Activated gamma-delta T cell (primary cell): ENCODE results near the gene PTPRN2.

Experiments
- DNase-seq: peaks from one replicate; lab custom pipeline; 2025; lab: John Stamatoyannopoulos, UW

The PTPRN2 gene

GRCh38 chr7:158602905-158603772 is 15.5 kb upstream of the PTPRN2 start:
- DNase-seq = no peak

GRCh38 chr7:158602041-158602440 is 14.4 kb upstream of the PTPRN2 start:
- DNase-seq = no peak

DNA sequence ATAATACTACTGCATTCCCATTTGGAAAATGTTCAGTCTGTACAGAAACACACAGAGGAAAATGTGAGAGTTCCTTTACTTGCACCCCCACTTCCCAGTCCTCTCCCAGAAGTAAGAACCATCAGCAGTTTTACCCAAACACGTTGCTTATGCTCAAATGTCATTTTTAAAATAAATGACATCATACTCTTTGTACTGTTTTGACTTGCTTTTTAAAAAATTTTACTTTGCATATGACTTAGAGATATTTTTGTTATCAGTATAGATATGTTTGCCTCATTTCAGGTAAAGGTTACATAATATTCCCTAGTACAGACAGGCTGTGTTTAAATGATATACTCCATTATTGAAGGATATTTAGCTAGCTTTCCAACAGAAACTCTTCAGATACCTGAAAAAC is 13.5 kb upstream of the PTPRN2 start:
- no peak for DNase-seq

DNA sequence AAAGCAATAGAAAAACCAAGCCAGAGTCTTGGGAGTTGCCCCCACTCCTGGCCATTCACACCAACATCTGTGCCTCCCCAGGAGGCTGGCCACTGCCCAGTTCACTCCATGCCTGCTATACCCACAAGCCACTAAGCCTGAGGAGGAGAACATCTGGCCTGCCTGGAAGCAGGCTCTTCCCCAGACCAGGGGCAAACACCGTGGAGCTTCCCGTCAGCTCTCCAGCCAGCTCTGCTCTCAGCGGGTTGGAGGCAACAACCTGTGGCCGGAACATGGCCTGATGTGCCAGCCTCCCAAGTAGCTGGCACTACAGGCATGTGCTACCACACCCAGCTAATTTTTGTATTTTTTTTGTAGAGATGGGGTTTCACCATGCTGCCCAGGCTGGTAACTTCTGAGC is 9.1 kb upstream of the PTPRN2 start:
- DNase-seq = no peak

- no peak for DNase-seq
Measured at GRCh38 chr7:158596309-158596708, 8.7 kb upstream of the PTPRN2 start.

- no peak for DNase-seq
Measured at GRCh38 chr7:158595068-158595467, 7.4 kb upstream of the PTPRN2 start.

DNA sequence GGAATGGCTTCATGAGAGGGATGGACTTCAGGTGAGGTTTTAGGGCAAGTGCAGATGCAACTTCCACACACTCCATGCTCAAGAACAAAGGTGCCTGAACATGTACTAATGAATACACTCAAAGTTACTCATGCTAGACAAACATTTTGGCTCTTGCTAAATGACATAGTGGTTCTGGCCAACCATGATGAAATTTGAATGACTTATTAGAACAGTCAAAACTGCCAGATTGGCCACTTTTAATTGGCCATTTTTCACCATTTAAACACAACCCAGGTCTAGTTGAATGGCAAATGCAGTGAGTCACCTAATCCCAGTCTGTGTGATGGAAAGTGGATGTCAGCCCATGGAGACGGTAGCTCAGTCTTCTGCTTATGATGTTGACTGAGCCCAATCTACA is 4.9 kb upstream of the PTPRN2 start:
- DNase-seq = no peak

DNA sequence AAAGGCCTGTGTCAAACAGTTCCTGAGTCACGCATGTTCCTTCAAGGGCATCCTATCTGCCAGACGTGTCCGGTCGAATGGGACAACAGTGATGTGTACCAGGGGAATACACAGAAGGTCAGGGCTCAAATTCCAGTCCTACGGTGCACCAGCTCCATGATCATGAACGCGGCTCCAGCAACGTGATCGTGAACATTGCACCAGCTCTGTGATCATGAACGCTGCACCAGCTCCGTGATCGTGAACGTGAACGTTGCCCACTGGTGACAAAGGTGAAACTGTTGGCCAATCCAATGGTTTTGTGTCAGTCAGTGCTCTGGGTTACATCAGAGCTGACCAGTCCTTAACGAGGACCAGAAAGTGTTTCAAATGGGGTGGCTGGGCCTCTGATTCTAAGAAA is 4.3 kb upstream of the PTPRN2 start:
- DNase-seq = no peak

- no peak for DNase-seq
Measured at GRCh38 chr7:158590181-158590530, 2.5 kb upstream of the PTPRN2 start.

DNA sequence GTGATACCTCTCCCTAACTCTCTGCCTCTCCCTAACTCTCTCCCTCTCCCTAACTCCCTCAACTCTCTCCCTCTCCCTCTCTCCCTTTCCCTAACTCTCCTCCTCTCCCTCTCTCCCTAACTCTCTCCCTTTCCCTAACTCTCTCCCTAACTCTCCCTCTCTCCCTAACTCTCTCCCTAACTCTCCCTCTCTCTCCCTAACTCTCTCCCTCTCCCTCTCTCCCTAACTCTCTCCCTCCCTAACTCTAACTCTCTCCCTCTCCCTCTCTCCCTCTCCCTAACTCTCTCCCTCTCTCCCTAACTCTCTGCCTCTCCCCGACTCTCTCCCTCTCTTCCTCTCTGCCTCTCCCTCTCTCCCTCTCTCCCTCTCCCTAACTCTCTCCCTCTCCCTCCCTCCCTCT is 2.0 kb upstream of the PTPRN2 start:
- DNase-seq = no peak

GRCh38 chr7:158588878-158589442 is 1.3 kb upstream of the PTPRN2 start:
- no peak for DNase-seq

DNA sequence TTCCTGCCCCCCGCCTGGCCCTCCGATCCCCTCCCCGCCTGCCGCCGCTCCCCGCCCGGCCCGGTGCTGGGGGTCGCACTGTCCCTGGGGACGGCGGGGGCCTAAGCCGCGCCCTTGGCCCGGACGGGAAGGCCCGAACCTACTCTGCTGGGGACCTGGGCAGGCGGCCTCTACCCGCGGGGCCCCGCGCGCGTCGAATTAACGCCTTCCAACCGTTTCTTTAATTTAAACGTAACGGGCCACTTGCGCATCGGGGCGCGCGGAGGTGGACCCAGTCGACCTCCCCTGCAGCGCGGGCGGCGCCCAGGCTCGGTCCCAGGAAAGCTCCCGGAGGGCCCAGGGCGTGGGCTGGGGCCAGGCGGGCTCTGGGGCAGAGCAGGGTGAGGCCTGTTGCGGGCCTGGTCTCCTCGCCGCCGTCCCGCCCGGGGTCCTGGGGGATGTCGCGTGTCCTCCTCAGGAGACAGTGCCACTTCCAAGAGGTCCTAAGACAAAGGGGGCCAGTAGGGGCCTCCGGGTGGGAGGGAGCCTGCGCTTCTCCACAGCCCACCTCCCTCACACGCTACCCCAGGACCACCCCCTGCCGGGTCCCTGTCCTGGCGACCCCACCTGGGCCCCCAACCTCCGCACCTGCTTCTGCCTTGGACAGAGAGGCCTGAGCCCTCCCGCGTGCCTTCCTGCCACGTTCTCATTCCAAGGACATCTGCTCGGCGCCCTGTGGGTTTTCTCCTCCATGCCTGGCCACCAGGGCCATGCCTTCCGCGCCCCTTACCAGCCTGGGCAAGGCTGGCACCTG is 658 bp upstream of the PTPRN2 start:
- DNase-seq = no peak

- DNase-seq = no peak
Measured at GRCh38 chr7:158586499-158587161, 993 bp downstream of the PTPRN2 start.

DNA sequence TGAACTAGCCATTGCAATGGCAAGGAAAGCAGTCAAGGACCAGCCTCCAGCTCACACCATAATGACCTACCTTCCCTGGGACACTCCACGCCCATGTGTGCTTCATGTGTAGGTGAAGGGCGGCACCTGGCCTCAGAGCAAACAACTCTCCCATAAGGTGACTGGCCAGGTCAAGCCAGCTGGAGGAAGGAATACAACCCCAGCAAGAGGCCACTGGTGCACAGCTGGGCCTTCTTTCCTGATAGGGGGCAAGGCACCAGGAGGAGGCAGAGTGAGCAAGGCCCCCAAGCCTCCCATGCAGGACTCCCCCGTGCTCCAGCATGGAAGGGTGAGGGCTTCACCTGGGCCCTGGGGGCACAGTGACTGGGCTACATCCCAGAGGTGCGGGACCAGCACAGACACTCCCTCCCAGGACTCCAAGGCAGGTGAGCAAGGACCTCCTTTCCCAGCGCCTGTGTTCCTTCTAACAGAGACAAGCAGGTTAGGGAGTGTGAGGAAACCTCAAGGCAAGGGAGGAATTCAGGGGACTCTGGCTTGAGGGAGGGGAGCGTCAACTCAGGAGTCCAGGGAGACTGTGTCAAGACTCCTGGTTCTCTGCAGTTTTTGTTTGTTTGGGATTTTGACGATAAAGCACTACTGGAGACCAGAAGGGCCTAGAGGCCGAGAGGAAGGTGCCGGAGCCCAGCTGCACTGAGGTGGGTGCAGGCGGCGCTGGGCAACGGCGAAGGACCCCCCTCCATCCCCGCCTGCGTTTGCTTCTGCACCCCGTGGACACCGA is 1.7 kb downstream of the PTPRN2 start:
- DNase-seq = no peak

- DNase-seq = no peak
Measured at GRCh38 chr7:158584407-158584806, 3.2 kb downstream of the PTPRN2 start.

DNA sequence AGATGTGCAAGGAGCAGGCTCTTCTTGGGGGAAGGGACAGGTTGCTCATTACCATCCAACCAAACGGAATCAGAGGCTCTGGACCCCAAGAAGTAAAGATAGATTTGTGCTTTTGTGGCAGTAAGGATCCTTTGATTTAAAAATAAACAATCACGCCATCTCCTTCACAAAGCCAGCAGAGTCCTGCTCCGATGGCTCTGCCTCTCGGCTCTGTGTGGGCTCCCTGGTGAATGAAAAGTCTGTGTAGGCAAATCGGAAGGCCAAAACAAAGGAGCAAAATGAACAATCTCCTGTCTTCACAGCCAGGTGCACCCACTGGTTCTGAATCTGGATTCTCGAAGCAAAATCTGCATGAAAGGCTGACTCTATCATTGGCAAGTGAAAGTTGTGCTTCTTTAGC is 3.8 kb downstream of the PTPRN2 start:
- no peak for DNase-seq

- DNase-seq = no peak
Measured at GRCh38 chr7:158583143-158583542, 4.5 kb downstream of the PTPRN2 start.

DNA sequence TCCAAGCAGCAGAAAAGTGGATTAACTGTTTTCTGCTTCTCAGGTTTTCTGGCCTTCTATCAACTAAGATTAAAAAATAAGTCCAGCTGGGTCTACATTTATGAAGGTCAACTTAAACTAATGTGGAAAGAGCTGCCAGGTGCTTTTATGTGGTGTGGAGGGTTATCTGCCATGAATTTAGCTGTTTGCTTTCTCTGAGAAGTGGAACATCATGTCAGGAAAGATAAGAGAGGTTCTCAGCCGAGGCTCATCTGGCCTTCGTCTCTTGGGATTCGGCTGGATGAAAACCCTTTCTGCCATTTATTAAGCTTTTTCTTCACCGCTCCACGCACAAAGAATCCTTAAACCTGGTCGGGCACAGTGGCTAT is 5.5 kb downstream of the PTPRN2 start:
- DNase-seq = no peak

DNA sequence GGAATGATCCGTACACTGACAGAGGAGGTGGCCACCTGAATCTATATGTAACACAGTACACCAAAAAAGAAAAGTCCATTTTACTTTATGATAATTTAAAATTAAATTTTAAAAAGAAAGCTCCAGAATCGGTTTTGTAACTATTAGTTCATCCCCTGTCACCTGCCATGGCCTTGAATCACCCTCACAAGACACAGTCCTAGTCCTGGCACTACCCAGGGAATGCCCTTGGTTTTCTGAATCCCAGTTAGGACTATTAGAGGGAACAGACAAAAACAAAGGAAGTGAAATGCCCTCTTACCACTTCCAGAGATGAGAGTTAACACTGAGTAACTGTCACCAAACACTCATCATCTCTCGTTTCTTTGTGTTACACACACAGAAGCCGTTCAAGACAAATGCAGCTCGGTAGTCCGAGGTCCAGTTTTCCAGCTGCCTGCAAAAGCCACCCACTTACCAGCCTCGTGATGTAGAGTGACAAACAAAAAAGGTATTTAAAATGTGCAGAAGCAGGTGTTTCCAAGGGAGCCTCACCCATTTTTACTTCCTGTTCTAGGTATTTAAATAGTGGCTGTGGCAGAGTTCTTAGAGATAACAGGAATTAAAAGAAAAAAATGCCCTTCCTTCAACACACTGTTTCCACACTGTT is 6.1 kb downstream of the PTPRN2 start:
- no peak for DNase-seq

- DNase-seq = no peak
Measured at GRCh38 chr7:158579662-158580646, 7.7 kb downstream of the PTPRN2 start.
